ENCODE results near the gene MUSTN1. TPM values are rescaled to one million over a fixed set of nuclear protein-coding genes. Genes with fewer than 3 reads are reported as not detected.
A peak's percentile ranks its signal among the peaks of the same experiment; 100 is the strongest.

Gene MUSTN1
- total RNA-seq, 2 experiments from 2014 or later = 0.28 to 1.7 TPM

- no TSS peak for BruUV-seq (replicated peaks)
- Histone ChIP-seq H3K9me2 (ENCODE audit: insufficient read depth, low read length) (no peaks in the 10 kb centered on the region), H3K27ac (ENCODE audit: low read depth, low read length, poor library complexity, severe bottlenecking) (no peak overlapping the region), H3K4me1 (ENCODE audit: insufficient read depth, low read length, poor library complexity, severe bottlenecking) (no peaks in the 10 kb centered on the region), H4K20me1 (ENCODE audit: insufficient read depth, low read length) (no peaks in the 10 kb centered on the region), H3K4me2 (ENCODE audit: low read length) (no peak overlapping the region), H2AFZ (ENCODE audit: low read length) (no peak overlapping the region), H3K79me2 (ENCODE audit: insufficient read depth, low read depth, low read length) (no peaks in the 10 kb centered on the region), H3K36me3 (ENCODE audit: insufficient read depth, low read length) (peaks cover 9% of the 10 kb centered on the region; the same call in 1 of the 2 replicates), H3K9me3 (ENCODE audit: low read length) (no peaks in the 10 kb centered on the region), H3K4me3 (ENCODE audit: low read depth, low read length, poor library complexity, severe bottlenecking) (no peak overlapping the region)
- ChIA-PET CTCF (ENCODE audit: unreplicated experiment) (no interaction called here), POLR2A (interaction anchor here (0.7 to 0.9 kb wide), 2 partner anchors 8 to 461 kb away, joined by 3 to 4 read pairs; no protein-coding TSS in a partner anchor)
- no peak for DNase-seq (ENCODE audit: low spot score)
- intact Hi-C loops (cut with micrococcal nuclease; ENCODE audit: unreplicated experiment) = no loop called here
- no peak for TF ChIP-seq EZH2phosphoT487 (IDR thresholded peaks at IDR 0.05; ENCODE audit: borderline replicate concordance, low read depth, low read length)
- TF ChIP-seq, protein P1, sequence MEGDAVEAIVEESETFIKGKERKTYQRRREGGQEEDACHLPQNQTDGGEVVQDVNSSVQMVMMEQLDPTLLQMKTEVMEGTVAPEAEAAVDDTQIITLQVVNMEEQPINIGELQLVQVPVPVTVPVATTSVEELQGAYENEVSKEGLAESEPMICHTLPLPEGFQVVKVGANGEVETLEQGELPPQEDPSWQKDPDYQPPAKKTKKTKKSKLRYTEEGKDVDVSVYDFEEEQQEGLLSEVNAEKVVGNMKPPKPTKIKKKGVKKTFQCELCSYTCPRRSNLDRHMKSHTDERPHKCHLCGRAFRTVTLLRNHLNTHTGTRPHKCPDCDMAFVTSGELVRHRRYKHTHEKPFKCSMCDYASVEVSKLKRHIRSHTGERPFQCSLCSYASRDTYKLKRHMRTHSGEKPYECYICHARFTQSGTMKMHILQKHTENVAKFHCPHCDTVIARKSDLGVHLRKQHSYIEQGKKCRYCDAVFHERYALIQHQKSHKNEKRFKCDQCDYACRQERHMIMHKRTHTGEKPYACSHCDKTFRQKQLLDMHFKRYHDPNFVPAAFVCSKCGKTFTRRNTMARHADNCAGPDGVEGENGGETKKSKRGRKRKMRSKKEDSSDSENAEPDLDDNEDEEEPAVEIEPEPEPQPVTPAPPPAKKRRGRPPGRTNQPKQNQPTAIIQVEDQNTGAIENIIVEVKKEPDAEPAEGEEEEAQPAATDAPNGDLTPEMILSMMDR (conservative IDR thresholded peaks at IDR 0.05; ENCODE audit: low read length) = no peak
These were observed 19.2 kb upstream of the MUSTN1 start for GRCh38 chr3:52854013-52854412.

- DNase-seq (ENCODE audit: low spot score) = no peak
- CTCF ChIA-PET (ENCODE audit: unreplicated experiment) = interaction anchor here (0.5 kb wide), 1 partner anchor 218 kb away, joined by 3 read pairs; no protein-coding TSS in a partner anchor
- Histone ChIP-seq H4K20me1 (ENCODE audit: insufficient read depth, low read length) (no peaks in the 10 kb centered on the region), H3K4me3 (ENCODE audit: low read depth, low read length, poor library complexity, severe bottlenecking) (no peak overlapping the region), H2AFZ (ENCODE audit: low read length) (no peak overlapping the region), H3K27ac (ENCODE audit: low read depth, low read length, poor library complexity, severe bottlenecking) (no peak overlapping the region), H3K9me3 (ENCODE audit: low read length) (no peaks in the 10 kb centered on the region), H3K79me2 (ENCODE audit: insufficient read depth, low read depth, low read length) (no peaks in the 10 kb centered on the region), H3K4me2 (ENCODE audit: low read length) (no peak overlapping the region), H3K36me3 (ENCODE audit: insufficient read depth, low read length) (peaks cover 9% of the 10 kb centered on the region; the same call in 1 of the 2 replicates), H3K9me2 (ENCODE audit: insufficient read depth, low read length) (no peaks in the 10 kb centered on the region), H3K4me1 (ENCODE audit: insufficient read depth, low read length, poor library complexity, severe bottlenecking) (no peaks in the 10 kb centered on the region)
- no TSS peak for BruUV-seq (replicated peaks)
- TF ChIP-seq, protein P1 (conservative IDR thresholded peaks at IDR 0.05; ENCODE audit: low read length) = no peak
- no peak for TF ChIP-seq EZH2phosphoT487 (IDR thresholded peaks at IDR 0.05; ENCODE audit: borderline replicate concordance, low read depth, low read length)
- intact Hi-C loops (cut with micrococcal nuclease; ENCODE audit: unreplicated experiment) = no loop called here
- POLR2A ChIA-PET = no interaction called here
These were observed 17.6 kb upstream of the MUSTN1 start for GRCh38 chr3:52852419-52852818.

DNA sequence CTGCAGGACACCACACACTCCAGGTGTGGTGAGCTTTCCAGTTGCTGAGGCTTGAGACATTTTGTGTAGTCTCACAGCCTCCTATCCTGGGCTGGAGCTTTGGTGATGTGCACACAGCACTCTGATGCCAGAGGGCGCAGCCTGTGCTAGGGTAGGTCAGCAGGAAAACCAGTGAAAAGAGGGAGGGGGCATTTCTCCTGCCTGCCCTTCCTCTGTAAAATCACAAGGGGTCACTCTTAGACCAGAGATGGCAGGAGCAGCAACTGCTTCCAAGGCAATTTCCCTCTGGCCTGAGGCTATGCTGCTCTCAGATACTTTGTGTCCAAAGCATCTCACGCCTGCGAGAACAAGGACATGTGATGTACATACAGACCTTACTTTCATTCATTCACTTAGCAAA is 16.5 kb upstream of the MUSTN1 start:
- Histone ChIP-seq H3K4me2 (ENCODE audit: low read length) (no peak overlapping the region), H3K4me1 (ENCODE audit: insufficient read depth, low read length, poor library complexity, severe bottlenecking) (no peaks in the 10 kb centered on the region), H3K79me2 (ENCODE audit: insufficient read depth, low read depth, low read length) (no peaks in the 10 kb centered on the region), H3K9me3 (ENCODE audit: low read length) (no peaks in the 10 kb centered on the region), H2AFZ (ENCODE audit: low read length) (no peak overlapping the region), H3K36me3 (ENCODE audit: insufficient read depth, low read length) (peaks cover 9% of the 10 kb centered on the region; the same call in 1 of the 2 replicates), H3K27ac (ENCODE audit: low read depth, low read length, poor library complexity, severe bottlenecking) (no peak overlapping the region), H3K4me3 (ENCODE audit: low read depth, low read length, poor library complexity, severe bottlenecking) (no peak overlapping the region), H4K20me1 (ENCODE audit: insufficient read depth, low read length) (no peaks in the 10 kb centered on the region), H3K9me2 (ENCODE audit: insufficient read depth, low read length) (no peaks in the 10 kb centered on the region)
- peak; percentile 60 for DNase-seq (ENCODE audit: low spot score)
- BruUV-seq (replicated peaks) = no TSS peak
- ChIA-PET CTCF (ENCODE audit: unreplicated experiment) (no interaction called here), POLR2A (no interaction called here)
- TF ChIP-seq, protein P1 (conservative IDR thresholded peaks at IDR 0.05; ENCODE audit: low read length) = peak; percentile 81
- TF ChIP-seq EZH2phosphoT487 (IDR thresholded peaks at IDR 0.05; ENCODE audit: borderline replicate concordance, low read depth, low read length) = no peak
- intact Hi-C loops (cut with micrococcal nuclease; ENCODE audit: unreplicated experiment) = loop anchor here (1.0 kb wide), 2 partner anchors 83 to 221 kb away; no protein-coding TSS in a partner anchor

Data from OCI-LY7 (cell line).